Left lung (tissue), 10 donors: ENCODE measurements around the gene ATXN2. TPM values are rescaled to one million over a fixed set of nuclear protein-coding genes. Genes with fewer than 3 reads are reported as not detected.

Source experiments
- ATAC-seq: fragments of 200-7000 bp; cut with Tn5 transposase; one replicate; pipeline ENCODE4 v1.9.1; 2020; ENCODE audit warnings: moderate library complexity
- DNase-seq, 4 donors: peaks; one replicate each; pipeline ENCODE4 v3.0.0-alpha.2; 2013 to 2020
- H3K27ac ChIP-seq, 2 donors: fragments of 200-600 bp; sonication (generic) in 1 of 2; one replicate each; pipeline versions ENCODE4 v1.5.0 to v1.8.0; 2020 to 2021
- H3K27me3 ChIP-seq, 2 donors: fragments of 200-600 bp; sonication (generic) in 1 of 2; one replicate each; pipeline versions ENCODE4 v1.5.0 to v1.8.0; 2020 to 2021
- H3K36me3 ChIP-seq, 2 donors: fragments of 200-600 bp; sonication (generic) in 1 of 2; one replicate each; pipeline versions ENCODE4 v1.5.0 to v1.8.0; 2020 to 2021
- H3K4me1 ChIP-seq, 2 donors: fragments of 200-600 bp; one replicate each; pipeline ENCODE4 v1.8.0; 2021
- H3K4me3 ChIP-seq, 2 donors: fragments of 200-600 bp; sonication (generic) in 1 of 2; one replicate each; pipeline versions ENCODE4 v1.5.0 to v1.8.0; 2020 to 2021; ENCODE audit warnings: mild to moderate bottlenecking in 1 of 2
- H3K9me3 ChIP-seq, 2 donors: fragments of 200-600 bp; sonication (generic) in 1 of 2; one replicate each; pipeline versions ENCODE4 v1.5.0 to v1.8.0; 2020 to 2021
- CTCF ChIP-seq, 2 donors: fragments of 200-600 bp; sonication (generic) in 1 of 2; IDR thresholded peaks; one replicate each; pipeline versions ENCODE4 v1.5.0 to v1.8.0; 2021; ENCODE audit warnings: antibody characterized with exemption in 2 of 2
- intact Hi-C, 2 donors: fragments of 100-400 bp; cut with DNase I; formaldehyde crosslinking; loops; one replicate each; pipeline versions ENCODE4 v1.11.2 to v1.14.2; 2022
- polyA plus RNA-seq, 6 donors: library from polyadenylated mRNA; unstranded; fragments of 120-200 nt; gene quantifications; one replicate each; pipeline ENCODE4 v1.2.1, GENCODE V29; 2013; ENCODE audit not compliant: insufficient read length in 6 of 6
- total RNA-seq, 2 donors: library from RNA; stranded (reverse); fragmentation: NEBNext Ultra II Directional; extraction: Animal tissue kit (Norgen Biotek cat#: 25700); gene quantifications; one replicate each; pipeline ENCODE4 v1.2.1, GENCODE V29; 2021
- donor health status: DM: no; HTN: yes; CAD: no.
- donor health status: DM: no; HTN: no; CAD: no.

ATXN2 gene
- total and polyA plus RNA-seq, 8 donors, result 60.9 to 90.2 (median 72.2) TPM

- no peak overlapping the region for H3K4me3 ChIP-seq
- intact Hi-C loops, result no loop called here
- DNase-seq, result no peak
- TF ChIP-seq CTCF (IDR thresholded peaks at IDR 0.05), result no peak
- no peak for ATAC-seq
- H3K27me3 ChIP-seq, result no peaks in the 10 kb centered on the region
- H3K4me1 ChIP-seq, result peaks cover 25 to 86% of the 10 kb centered on the region in 2 donors
- H3K9me3 ChIP-seq, result no peaks in the 10 kb centered on the region
- peak overlapping the region in 1 of 2 donors; percentile 64 for H3K27ac ChIP-seq
- H3K36me3 ChIP-seq, result peaks cover 0 to 5% of the 10 kb centered on the region in 2 donors
These were observed 172.6 kb downstream of the ATXN2 start for GRCh38 chr12:111426344-111427185.

GRCh38 chr12:111425655-111426054, 173.5 kb downstream of the ATXN2 start:
- ATAC-seq, result no peak

GRCh38 chr12:111424793-111425251, 174.3 kb downstream of the ATXN2 start:
- H3K4me1 ChIP-seq, result peaks cover 8 to 72% of the 10 kb centered on the region in 2 donors
- DNase-seq (no peak), ATAC-seq (no peak)
- peaks cover 0 to 22% of the 10 kb centered on the region in 2 donors for H3K36me3 ChIP-seq
- H3K27ac ChIP-seq, result peak overlapping the region in 1 of 2 donors; percentile 64
- intact Hi-C loops, result no loop called here
- no peaks in the 10 kb centered on the region for H3K27me3 ChIP-seq
- no peaks in the 10 kb centered on the region for H3K9me3 ChIP-seq
- no peak overlapping the region for H3K4me3 ChIP-seq
- TF ChIP-seq CTCF (IDR thresholded peaks at IDR 0.05), result no peak

More at GRCh38 chr12:111425655-111426054, 173.5 kb downstream of the ATXN2 start:
- TF ChIP-seq CTCF (IDR thresholded peaks at IDR 0.05), result no peak
- Histone ChIP-seq H3K4me3 (no peak overlapping the region), H3K4me1 (peaks cover 16 to 81% of the 10 kb centered on the region in 2 donors), H3K9me3 (no peaks in the 10 kb centered on the region), H3K27me3 (no peaks in the 10 kb centered on the region), H3K36me3 (peaks cover 0 to 14% of the 10 kb centered on the region in 2 donors), H3K27ac (peak overlapping the region in 1 of 2 donors; percentile 64)
- no peak for DNase-seq
- intact Hi-C loops, result no loop called here

- H3K27ac ChIP-seq, result no peak overlapping the region
- DNase-seq, result no peak
- H3K4me3 ChIP-seq, result no peak overlapping the region
- ATAC-seq, result no peak
- H3K36me3 ChIP-seq, result peaks cover 0 to 28% of the 10 kb centered on the region in 2 donors
- no peak for TF ChIP-seq CTCF (IDR thresholded peaks at IDR 0.05)
- intact Hi-C loops, result no loop called here
- no peaks in the 10 kb centered on the region for H3K27me3 ChIP-seq
- no peaks in the 10 kb centered on the region for H3K9me3 ChIP-seq
- H3K4me1 ChIP-seq, result peaks cover 2 to 67% of the 10 kb centered on the region in 2 donors
These were observed 174.8 kb downstream of the ATXN2 start for GRCh38 chr12:111424189-111424792.

GRCh38 chr12:111420494-111420893, 178.6 kb downstream of the ATXN2 start:
- Histone ChIP-seq H3K4me1 (peaks cover 0 to 35% of the 10 kb centered on the region in 2 donors), H3K27ac (no peak overlapping the region), H3K4me3 (no peak overlapping the region), H3K27me3 (no peaks in the 10 kb centered on the region), H3K36me3 (peaks cover 0 to 57% of the 10 kb centered on the region in 2 donors), H3K9me3 (no peaks in the 10 kb centered on the region)
- DNase-seq (no peak), ATAC-seq (no peak)
- TF ChIP-seq CTCF (IDR thresholded peaks at IDR 0.05), result no peak
- intact Hi-C loops, result no loop called here
